ENCODE measurements around the gene TRIM24.

Gene TRIM24

DNA sequence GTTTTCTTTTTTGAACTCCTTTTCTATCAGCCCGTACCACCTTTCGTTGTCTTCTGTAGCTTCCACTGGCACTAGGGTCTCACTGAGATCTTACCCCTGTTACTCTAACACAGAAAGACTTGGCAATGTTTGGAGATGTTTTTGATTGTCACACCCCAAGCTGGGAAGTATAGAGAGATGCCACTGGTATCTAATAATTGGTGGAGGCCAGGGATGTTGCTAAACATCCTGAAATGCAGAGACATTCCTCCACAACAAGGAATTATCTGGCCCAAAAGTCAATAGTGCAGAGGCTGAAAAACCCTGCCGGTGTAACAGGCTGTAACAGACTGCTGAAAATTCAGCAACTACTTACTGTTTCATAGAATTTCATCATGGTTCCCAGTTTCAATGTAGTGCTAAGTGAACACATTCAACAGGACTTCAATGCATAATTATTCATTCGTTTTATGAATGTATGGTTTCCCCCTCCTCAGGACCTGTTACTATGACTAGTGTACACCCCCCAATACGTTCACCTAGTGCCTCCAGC, 115.9 kb downstream of the TRIM24 start:
- DNase-seq (ENCODE audit: low read depth in 2 of 2): no peak

DNA sequence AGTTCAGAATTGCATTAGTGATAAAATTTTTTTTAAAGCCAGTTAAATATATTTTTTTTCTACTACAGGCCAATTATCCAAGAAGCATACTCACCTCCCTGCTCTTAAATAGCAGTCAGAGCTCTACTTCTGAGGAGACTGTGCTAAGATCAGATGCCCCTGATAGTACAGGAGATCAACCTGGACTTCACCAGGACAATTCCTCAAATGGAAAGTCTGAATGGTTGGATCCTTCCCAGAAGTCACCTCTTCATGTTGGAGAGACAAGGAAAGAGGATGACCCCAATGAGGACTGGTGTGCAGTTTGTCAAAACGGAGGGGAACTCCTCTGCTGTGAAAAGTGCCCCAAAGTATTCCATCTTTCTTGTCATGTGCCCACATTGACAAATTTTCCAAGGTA, 119.1 kb downstream of the TRIM24 start:
- no peak for DNase-seq (ENCODE audit: low read depth in 2 of 2)

DNA sequence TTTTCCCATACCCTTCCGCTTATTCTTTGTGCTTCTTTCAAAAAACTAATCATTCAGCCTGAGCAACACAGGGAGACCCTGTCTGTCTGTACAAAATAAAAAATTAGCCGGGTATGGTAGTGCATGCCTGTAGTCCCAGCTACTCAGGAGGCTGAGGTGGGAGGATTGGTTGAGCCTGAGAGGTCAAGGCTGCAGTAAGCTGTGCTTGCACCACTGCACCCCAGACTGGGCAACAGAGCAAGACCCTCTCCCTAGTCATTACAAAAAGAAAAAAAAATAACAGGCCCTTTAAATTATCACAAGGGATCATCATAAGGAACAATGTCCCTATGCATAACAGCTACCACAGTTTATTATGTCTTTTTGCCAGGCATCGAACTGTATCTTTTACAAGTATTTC, 119.6 kb downstream of the TRIM24 start:
- no peak for DNase-seq (ENCODE audit: low read depth in 2 of 2)

DNA sequence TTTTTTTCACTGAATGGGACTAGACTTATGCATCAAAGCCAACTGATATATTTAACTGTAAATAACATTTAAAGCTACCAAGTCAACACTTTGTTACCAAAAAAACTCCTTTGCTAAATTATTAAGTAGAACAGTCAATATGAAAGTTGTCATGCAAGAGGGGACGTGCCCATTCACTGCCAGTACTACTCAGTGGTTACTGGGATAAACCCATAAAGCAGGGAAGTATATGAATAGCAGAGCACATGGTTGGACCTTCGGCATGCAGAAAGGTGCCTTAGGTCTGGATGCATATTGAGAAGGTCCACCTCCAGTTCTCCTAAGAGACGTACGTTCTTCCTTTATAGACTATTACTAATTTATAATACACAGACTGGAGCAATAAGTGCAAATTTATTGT, 121.0 kb downstream of the TRIM24 start:
- DNase-seq (ENCODE audit: low read depth in 2 of 2): no peak

DNA sequence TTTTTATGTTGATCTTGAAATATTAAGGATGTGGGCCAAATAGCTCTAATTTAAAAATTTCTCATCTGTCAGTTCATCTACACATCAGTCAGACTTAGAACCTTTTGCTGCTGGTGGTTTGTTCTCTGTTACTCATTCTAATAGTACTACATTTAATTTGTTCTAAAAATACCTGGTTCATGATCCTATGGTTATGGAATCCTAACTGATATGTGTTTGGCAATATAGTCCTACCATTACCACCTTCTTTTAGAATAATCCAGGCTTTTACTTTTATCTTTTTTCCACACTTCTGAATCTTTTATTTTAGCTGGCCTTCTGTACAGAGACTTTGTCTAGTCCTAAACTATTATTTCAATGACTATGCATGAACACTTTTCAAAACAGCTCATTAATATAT, 124.2 kb downstream of the TRIM24 start:
- DNase-seq (ENCODE audit: low read depth in 2 of 2): no peak

DNA sequence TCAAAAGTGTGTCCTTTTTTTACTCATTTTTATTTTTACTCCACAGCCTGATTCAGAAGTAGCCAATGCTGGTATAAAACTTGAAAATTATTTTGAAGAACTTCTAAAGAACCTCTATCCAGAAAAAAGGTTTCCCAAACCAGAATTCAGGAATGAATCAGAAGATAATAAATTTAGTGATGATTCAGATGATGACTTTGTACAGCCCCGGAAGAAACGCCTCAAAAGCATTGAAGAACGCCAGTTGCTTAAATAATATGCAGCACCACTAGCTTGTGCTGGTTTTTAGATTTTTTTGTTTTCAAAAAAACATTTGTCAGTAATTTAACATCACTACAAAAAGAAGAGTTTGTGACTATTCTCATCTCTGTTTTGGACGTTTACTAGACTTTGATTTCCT, 124.6 kb downstream of the TRIM24 start:
- no peak for DNase-seq (ENCODE audit: low read depth in 2 of 2)

DNA sequence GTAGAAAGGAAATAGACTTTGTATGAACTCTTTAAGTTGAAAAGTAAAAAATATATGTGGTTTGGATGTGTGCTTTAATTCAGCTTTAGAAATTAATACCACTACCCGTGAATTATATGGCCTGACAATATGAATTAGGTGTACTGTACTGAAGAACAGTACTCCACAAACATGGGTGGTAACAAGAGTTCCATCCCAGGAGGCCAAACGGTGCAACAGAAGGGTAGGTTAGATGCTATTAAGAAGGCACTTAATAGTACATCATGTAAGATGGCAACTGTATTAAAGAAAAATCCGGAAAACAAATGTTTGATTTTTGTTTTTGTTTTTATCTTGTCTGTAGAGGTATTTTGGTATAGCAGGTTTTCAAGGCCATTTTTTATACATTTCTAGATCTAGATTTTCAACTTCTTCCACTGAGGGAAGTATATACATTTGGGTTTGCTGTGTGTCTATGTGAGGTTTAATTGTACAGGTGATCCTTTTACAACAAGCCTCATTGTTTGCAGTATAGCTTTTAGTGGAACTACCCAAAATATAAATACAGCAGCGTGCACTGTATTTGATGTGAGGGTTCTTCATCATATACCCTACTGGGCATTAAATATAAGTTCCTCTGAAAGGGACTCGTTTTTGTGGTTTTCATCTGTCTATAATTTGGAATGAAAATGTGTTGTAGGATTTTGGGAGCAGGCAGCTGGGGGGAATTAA, 125.4 kb downstream of the TRIM24 start:
- no peak for DNase-seq (ENCODE audit: low read depth in 2 of 2)

DNA sequence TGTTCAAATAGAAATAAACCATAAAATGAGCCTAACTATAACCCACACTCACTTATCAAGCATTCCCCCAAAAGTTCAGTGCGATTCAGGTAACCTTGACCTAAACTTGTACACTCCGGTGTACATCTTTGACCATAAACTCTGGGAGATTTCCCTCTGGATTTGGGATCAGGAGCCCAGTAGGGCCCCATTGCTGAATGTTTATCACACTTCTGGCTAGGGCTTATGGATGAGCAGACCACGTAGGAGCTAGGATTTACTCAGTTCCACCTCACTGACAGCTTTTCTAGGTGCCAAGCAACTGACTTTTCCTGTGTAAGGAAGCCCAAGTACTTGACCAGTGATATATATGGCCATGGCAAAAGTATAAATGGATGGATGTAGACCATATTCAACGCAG, 127.4 kb downstream of the TRIM24 start:
- no peak for DNase-seq (ENCODE audit: low read depth in 2 of 2)

DNA sequence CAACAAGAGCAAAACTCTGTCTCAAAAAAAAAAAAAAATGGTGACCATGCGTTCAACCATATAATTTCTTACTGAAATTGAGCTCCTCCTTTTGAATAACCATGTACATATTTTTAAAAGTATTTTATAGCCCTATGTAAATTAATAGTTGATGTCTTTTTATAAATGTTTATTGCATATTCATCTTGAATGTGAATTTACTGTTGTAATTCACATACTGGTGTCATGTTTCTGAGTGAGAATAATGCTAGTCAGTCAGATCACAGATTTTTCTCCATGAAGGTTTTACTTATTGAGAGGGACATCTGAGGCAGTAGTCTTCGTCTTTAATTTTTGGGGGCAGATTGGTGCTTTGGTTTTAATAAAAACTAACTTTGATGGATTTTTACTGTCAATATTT, 128.9 kb downstream of the TRIM24 start:
- no peak for DNase-seq (ENCODE audit: low read depth in 2 of 2)

DNA sequence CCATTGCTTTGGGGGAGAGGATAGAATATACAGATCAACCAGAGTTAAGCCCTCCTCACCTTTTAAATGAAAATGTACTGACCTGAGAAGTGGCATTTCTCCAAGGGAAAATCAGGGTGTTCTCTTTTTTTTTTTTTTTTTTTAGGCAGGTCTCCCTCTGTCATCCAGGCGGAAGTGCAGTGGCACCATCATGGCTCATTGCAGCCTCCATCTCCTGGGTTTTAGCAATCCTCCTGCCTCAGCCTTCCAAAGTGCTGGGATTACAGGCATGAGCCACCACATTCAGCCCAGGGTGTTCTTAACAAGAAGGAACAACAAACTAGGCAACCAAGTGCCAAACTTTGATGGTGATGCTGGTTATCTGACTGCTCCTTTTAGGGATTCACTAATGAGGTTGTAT, 130.1 kb downstream of the TRIM24 start:
- no peak for DNase-seq (ENCODE audit: low read depth in 2 of 2)

DNA sequence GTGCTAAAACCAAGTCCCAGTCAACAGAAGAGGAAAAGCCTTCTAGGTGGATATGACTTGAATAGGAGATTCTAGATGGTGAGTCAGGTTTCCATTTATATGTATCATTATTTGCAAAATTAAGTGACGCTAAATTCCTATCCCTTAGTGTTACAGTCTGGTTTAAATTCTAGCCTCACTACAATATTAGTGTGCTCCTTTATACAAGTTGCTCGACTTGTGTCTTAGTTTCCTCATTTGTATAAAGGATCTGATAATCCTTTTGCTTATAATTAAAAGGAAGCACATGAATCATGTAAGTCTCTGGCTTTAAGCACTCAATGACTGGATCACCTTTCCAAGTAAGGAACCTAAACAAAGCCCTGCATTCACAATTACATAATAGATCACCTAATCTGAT, 135.4 kb downstream of the TRIM24 start:
- DNase-seq (ENCODE audit: low read depth in 2 of 2): no peak

DNA sequence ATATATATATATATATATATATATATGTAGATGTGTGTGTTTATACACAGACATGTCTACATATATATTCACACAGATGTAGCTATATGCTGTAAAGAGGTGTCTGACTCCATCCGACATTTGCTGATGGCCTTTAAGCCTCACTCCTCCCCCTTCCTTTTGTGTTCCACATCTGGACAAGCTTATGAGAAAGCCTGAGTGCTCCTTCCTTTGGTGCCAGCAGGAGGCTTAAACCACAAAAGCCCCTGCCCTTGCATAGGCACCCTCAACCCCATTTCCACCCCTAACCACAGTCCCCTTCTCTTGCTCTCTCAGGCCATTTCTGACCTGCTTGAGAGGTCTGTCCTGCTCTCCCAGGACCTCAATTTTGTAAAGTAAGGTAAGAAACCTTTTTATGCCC, 142.4 kb downstream of the TRIM24 start:
- no peak for DNase-seq (ENCODE audit: low read depth in 2 of 2)

DNA sequence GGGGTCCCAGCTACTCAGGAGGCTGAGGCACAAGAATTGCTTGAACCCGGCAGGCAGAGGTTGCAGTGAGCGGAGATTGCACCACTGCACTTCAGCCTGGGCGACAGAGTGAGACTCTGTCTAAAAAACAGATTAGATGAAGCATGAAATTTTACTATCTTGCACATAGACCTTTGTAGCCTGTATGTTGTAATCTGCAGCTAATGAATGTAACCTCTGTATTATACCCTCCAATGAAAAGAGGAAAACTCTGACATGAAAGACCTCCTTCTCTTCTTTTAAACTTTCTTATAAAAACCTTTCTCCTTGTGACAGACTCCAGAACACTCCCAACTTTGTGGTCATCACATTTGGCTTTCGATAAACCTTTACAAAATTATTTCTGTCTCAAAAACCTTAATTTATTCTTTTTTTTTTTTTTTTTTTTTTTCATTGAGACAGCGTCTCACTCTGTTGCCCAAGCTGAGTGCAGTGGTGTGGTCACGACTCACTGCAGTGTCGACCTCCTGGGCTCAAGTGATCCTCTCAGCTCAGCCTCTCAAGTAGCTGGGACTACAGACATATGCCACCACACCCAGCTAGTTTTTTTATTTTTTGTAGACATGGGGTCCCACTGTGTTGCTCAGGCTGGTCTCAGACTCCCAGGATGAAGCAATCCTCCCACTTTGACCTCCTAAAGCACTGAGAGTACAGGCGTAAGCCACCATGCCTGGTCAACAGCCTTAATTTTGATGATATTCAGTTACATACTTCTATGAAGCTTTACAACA, 143.7 kb downstream of the TRIM24 start:
- DNase-seq (ENCODE audit: low read depth in 2 of 2): no peak

DNA sequence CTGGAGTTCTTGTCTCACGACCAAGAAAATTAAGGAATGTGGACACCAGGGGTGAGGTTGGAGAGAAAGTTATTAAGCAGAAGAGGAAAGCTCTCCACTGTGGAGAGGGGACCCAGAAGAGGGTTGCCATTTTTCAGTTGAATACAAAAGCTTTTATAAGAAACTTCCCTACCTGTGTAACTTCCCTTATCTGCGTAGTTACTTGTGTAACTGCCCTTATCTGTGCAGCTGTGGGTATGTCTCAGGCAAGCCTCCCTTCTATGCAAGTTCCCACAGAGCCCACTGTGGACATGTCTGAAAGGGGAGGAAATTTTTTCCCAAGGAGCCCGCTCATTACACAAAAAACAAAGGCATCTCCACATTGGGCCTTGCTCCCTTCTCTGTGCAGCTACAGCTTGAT, 146.2 kb downstream of the TRIM24 start:
- DNase-seq (ENCODE audit: low read depth in 2 of 2): no peak

DNA sequence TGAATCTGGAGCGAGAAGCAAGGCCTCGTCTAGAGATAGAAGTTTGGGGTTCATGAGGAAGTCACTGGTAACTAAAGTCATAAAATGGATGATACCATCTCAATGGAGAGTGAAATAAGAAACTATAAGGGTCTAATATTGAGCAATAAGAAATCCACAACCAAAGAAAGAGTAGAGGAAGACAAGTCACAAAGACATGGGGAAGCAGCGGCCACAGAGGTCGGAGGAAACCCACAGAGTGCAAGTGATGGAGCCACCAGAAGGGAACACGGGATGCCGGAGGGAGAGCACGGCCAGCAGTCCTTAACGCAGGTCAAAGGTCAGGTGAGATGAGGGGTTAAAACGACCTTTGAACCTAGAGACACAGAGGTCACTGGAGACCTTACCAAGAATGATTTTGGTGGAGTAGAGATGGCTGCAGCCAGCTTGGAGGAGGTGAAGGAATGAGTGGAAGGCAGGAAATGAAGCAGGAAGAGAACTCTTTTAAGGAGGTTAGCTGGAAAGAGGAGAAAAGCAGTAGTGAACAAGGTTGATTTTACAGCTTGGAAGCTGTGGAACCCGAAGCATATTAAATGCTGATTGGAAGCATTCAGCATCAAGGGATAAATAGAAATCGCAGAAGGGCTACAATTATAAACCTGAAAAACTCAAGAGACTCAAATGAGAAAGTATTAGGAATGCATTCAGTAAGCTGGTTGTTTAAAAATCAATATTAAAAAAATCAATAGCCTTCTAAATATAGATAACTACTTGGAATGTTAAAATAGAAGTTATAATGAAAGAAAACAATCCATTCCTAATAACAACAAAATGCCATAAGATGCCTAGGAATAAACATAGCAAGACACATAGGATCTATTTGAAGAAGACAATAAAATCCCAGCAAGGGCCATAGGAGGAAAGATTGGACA, 147.4 kb downstream of the TRIM24 start:
- DNase-seq (ENCODE audit: low read depth in 2 of 2): no peak

DNA sequence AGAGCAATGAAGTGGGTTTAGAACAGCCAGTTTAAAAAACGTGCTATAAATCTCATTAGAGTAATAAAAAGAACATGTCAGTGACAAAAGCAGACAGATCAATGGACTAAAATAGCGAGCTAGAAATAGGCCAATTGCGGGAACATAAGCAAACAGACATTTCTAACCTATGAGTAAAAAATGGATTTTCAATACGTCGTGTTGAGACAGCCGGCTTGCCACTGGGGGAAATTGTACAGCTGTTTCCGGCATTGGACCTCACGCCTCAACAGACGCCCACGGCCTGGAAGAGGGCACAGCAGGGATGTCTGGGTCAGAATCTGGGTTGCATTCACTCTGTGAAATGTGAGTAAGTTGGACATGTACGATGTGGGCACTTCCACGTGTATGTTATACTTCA, 148.2 kb downstream of the TRIM24 start:
- DNase-seq (ENCODE audit: low read depth in 2 of 2): no peak

DNA sequence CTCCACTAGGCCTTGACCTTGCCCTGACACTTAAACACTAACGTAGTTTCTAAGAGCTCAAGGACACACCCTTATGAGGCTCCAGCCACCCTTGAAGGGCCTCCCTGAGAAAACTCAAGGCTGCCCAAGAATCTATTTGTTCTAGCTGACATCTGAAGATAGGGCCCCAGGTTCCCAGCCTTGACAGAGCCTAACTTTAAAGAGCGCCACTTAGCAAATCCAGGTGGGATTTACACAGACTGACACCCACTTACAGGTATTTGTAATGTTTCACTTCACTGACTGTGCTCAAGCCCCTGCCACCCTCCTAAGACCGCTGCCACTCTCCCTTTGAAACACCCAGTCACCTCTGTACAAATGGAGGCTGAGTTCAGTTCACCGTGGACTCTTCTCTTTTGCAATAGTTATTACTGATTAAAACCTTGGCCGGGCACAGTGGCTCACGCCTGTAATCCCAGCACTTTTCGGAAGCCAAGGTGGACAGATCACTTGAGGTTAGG, 150.7 kb downstream of the TRIM24 start:
- no peak for DNase-seq (ENCODE audit: low read depth in 2 of 2)

DNA sequence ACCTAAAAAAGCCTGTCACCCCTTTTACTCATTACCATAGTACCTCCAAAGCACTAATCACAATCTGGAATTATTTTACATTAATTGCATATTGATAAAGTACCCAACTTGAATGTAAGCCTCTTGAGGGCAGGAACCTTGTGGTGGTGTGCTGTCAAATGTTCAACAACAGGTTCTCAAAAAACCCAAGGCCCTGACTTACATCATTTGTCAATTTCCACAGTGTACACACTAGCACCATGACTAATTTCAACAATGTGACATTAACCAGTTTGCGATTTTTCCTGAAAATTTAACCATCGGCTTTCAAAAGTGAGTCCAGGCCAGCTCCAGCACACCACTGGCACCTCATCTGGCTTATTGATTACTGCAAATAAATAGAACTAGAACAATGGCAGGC, 153.6 kb downstream of the TRIM24 start:
- DNase-seq (ENCODE audit: low read depth in 2 of 2): no peak

DNA sequence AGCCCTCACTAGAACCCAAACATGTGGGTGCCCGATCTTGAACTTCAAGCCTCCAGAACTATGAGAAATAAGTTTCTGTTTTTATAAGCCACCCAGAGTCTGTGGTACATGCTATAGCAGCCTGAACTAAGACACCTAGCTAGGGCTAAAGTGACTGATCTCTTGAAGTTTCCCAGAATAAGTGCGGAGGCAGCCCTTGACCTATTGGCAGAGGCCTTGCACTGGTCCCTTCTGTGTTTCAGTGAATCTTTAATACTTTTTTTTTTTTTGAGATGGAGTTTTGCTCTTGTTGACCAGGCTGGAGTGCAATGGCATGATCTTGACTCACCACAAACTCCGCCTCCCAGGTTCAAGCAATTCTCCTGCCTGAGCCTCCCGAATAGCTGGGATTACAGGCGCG, 156.0 kb downstream of the TRIM24 start:
- DNase-seq (ENCODE audit: low read depth in 2 of 2): no peak

DNA sequence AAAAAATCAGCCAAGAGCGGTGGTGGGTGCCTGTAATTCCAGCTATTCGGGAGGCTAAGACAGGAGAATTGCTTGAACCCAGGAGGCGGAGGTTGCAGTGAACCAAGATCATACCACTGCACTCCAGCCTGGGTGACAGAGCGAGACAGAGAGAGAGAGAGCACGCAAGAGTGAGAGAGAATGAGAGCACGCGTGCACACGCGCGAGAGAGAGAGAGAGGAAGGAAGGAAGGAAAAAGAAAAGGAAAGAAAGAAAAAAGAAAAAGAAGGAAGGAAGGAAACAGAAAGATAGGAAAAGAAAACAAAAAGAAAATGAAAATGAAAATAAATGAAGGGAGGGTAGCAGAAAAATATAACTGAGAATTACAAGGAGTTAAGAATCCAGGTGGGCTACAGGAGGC, 158.4 kb downstream of the TRIM24 start:
- DNase-seq (ENCODE audit: low read depth in 2 of 2): no peak

DNA sequence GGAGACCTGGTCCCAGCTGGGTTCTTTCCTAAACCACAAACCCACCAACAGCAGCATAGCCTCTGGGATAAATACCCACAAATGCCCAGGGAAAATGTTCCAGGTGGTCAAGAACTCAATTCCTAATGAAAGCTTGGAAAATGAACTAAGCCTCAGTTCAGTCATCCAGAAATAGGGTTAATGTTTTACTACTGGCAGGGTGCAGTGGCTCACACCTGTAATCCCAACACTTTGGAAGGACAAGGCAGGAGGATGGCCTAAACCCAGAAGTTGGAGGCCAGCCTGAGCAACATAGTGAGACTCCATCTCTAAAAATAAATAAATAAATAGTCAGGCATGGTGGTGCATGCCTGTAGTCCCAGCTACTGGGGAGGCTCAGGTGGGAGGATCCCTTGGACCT, 158.9 kb downstream of the TRIM24 start:
- DNase-seq (ENCODE audit: low read depth in 2 of 2): no peak

DNA sequence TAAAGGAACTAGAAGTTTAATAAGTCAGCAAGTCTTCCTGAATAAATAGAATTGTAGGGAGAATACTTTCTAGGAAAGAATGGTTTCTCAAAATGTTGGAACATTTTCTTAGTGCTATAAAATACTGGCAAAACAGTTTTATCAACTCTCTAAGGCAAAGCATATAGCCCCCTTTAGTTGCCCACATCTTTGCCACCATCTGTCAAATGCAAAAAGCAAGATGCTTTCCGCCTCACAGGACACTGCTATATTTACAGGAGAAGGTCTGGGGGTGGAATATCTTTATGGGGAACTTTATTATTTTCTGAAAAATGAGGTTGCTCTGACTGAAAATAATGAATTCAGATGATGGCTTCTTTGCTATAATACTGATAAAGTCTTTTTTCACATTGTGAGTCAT, 162.8 kb downstream of the TRIM24 start:
- no peak for DNase-seq (ENCODE audit: low read depth in 2 of 2)

Data from stimulated activated CD8-positive, alpha-beta memory T cell treated with anti-CD3 and anti-CD28 coated beads, Interleukin-7, amount 100 ng/mL, for 4 hours (primary cell).